GM12873 (cell line): ENCODE results near the gene ENTPD7.

Source experiments
- TF ChIP-seq, protein P1 (sequence below): IDR thresholded peaks from 2 replicates; pipeline ENCODE4 v1.5.1; 2012; ENCODE audit warnings: low read depth, mild to moderate bottlenecking, moderate library complexity, low read length, control low read depth; ENCODE audit not compliant: insufficient read depth; ENCODE audit errors: missing control alignments

The ENTPD7 gene

DNA sequence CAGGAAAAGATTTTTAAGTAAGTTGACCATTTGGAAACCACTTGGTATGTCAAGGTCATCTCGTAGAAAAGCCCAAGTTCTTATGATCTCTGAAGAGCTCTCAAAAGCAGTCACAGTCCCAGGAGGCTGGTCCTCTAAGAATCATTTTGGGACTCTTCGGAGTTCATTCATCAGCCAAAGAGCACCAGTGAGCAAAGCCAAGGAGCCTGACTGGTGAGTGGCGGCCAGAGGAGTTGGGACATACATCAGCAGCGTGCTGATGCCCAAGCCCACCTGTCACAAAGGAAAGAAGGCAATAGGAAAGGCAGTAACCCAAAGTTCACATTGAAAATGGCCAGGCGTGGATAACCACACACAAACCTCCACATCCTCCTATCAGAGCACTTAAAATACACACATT, 55.1 kb downstream of the ENTPD7 start:
- TF ChIP-seq, protein P1, sequence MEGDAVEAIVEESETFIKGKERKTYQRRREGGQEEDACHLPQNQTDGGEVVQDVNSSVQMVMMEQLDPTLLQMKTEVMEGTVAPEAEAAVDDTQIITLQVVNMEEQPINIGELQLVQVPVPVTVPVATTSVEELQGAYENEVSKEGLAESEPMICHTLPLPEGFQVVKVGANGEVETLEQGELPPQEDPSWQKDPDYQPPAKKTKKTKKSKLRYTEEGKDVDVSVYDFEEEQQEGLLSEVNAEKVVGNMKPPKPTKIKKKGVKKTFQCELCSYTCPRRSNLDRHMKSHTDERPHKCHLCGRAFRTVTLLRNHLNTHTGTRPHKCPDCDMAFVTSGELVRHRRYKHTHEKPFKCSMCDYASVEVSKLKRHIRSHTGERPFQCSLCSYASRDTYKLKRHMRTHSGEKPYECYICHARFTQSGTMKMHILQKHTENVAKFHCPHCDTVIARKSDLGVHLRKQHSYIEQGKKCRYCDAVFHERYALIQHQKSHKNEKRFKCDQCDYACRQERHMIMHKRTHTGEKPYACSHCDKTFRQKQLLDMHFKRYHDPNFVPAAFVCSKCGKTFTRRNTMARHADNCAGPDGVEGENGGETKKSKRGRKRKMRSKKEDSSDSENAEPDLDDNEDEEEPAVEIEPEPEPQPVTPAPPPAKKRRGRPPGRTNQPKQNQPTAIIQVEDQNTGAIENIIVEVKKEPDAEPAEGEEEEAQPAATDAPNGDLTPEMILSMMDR, result no peak

DNA sequence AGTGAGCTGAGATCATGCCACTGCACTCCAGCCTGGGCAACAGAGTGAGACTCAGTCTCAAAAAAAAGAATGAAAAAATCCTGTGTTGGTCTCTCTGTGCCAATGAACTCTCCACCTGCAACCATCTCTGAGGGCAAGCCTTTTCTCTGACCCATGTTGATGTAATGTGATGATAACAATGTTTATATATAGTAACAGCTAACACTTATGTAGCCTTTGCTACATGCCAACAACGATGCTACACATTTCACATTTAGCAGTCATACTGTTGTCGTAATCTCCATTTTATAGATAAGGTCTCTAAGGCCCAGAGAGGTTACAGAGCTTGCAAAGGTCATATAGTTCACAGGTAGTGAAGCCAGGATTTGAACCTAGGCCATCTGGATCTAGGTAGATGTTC, 61.1 kb downstream of the ENTPD7 start:
- TF ChIP-seq, protein P1, result no peak

GRCh38 chr10:99730026-99730425, 70.7 kb downstream of the ENTPD7 start:
- TF ChIP-seq, protein P1, result no peak

DNA sequence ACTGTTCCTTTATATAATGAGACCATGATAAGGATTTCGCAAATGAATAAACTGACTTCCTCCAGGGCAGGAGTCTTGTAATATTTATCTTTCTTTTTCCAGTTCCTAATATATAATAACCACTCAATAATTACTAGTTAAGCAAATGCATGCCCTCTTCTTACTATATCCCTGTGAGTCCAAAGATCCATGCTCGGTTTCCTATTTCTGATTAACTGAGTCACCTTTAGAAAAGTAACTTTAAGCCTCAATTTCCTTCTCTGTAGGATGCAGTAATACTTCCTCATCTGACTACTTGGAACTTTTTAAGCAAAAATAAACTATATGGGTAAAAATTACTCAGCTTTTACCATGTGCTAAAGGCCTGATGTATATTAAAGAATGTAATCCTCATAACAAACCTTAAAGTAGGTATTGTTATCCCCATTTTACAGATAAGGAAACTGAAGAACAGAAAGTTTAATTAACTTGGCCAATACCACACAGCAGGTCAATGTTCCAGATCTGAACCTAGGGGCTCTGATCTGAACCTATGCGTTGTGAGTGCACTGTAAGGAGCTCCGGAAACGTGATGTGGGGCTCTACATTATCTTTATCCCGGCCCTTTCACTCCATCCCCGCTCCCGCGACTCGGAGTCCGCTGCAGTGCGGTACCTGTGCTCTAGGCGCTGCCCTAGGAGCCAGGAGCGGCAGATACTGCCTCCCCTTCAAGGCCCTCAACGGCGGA, 72.2 kb downstream of the ENTPD7 start:
- TF ChIP-seq, protein P1, result peak; percentile 35

DNA sequence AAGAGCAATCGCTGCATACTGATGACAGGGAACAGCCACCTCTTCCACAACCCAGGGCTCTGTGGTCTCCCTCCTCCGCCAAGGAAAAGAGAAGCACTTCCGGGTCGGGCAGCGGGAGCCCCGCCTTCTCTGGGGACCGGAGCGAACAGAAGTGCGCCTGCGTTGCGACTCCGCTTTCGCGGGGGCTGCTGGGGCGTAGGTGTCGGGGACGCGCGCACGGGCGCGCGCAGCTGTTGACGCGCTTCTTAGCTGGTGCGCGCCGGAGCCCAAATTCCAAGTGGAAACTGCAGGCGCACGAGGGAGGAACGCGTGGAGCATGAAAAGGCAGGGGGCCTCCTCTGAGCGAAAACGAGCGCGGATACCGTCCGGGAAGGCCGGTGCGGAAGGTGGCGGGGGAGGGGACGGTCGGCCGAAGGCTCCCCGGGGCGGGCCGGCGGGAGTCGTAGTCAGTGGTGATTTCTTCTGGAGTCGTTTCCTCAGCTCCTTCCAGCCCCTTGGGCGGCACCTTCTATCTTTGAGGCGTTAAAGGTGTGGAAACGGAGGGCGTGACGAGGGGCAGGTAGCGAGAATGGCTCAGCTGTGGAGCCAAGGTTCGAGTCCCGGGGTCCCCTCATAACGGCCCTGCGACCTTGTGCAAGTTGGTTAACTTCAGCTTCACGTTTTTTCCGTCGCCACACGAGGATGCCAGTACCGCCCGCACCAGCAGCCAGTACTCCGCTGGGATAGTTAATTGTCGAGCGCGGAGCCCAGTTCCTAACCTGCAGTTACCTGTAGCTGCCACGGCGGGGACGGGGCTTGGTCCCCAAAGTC, 72.9 kb downstream of the ENTPD7 start, which contains the start of the genes COX15 and CUTC:
Gene COX15, minus strand, starts transcription at position 95 of the 810 bp plus-strand sequence. Its CDS starts 78 bp downstream, at position 17.
Gene CUTC, plus strand, starts transcription at position 202 of the 810 bp plus-strand sequence. Its CDS starts 115 bp downstream, at position 317.
- TF ChIP-seq, protein P1, result peak; percentile 70

DNA sequence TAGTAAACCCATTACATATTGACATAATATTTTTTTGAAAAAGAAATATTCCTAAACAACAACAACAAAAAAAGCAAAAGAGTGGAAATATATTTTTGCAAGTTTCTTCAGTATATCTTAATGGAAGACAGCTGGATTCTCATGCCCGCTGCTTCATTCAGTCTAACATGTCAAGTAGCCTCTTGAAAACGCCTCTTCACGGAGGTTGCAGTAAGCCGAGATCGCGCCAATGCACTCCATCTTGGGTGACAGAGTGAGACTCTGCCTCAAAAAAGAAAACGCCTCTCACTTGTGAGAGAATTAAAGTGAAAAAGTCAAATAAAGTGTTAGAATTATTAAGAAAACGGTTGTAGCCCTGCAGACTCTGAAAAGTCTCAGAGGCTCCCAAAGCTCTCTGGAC, 74.1 kb downstream of the ENTPD7 start:
- TF ChIP-seq, protein P1, result no peak

DNA sequence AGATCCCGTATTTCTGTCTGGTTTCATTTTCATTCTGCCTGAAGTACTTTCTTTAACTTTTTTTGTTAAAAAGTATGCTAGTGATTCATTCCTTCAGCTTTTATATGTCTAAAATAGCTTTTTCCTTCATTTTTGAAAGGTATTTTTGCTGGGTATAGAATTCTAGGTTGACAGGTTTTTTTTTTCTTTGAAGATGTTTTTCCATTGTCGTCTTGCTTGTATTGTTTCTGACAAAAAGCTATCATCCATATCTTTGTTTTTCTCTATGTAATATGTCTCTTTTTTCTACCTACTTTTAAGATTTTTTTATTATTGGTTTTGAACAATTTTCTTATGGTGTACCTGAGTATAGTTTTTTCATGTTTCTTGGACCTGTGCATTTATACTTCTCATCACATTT, 81.0 kb downstream of the ENTPD7 start:
- TF ChIP-seq, protein P1, result no peak
